HAP-1 (cell line): ENCODE results near the gene DUSP18.

ENCODE experiments used
- DNase-seq, 2 experiments: peaks; one replicate each; pipeline ENCODE4 v3.0.0-alpha.2; 2016 to 2020; ENCODE audit warnings: low spot score in 2 of 2
- H3K27me3 ChIP-seq: fragments of 250-450 bp; sonication (Bioruptor Pico); 2 replicates; pipeline ENCODE4 v1.5.1; 2020; ENCODE audit warnings: low read depth, mild to moderate bottlenecking, moderate library complexity
- H3K36me3 ChIP-seq: fragments of 250-450 bp; sonication (Bioruptor Pico); replicated peaks from 2 replicates; pipeline ENCODE4 v1.5.1; 2020; ENCODE audit warnings: mild to moderate bottlenecking
- H3K4me1 ChIP-seq: fragments of 250-450 bp; sonication (Bioruptor Pico); 2 replicates; pipeline ENCODE4 v1.5.1; 2020; ENCODE audit warnings: mild to moderate bottlenecking
- H3K4me3 ChIP-seq: fragments of 250-450 bp; sonication (Bioruptor Pico); 2 replicates; pipeline ENCODE4 v1.5.1; 2020; ENCODE audit warnings: mild to moderate bottlenecking, moderate library complexity
- H3K9me3 ChIP-seq: fragments of 250-450 bp; sonication (Bioruptor Pico); 2 replicates; pipeline ENCODE4 v1.5.1; 2020; ENCODE audit warnings: mild to moderate bottlenecking, moderate library complexity
- in situ Hi-C: fragments of 300-500 bp; cut with MboI; formaldehyde crosslinking; loops from 3 replicates; pipeline ENCODE4 v1.14.3; 2020; ENCODE audit warnings: low sequenced_read_pairs, inconsistent platforms, mixed read lengths

The DUSP18 gene

DNA sequence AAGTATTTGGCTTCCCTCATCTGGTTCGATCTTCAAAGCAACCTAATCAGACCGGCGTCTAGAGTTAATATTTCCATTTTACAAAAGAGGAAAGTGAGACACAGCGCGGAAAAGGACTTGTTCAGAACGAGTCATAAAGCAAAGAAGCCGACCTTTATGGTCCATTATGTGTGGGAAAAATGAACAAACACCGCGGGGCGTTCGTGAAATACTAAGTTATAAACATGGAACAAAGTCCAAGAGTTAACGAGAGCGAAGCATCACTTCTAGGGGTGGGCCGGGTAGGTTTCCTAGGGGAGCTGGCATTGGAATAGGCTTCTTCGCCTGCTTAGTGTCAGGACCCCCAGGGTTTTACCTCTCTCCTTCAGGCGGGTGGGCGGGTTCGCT, 575 bp downstream of the DUSP18 start:
- no peaks in the 10 kb centered on the region for H3K36me3 ChIP-seq
- peak overlapping the region; percentile 41 for H3K4me3 ChIP-seq
- H3K9me3 ChIP-seq, result no peaks in the 10 kb centered on the region
- no peak for DNase-seq
- H3K27me3 ChIP-seq, result no peaks in the 10 kb centered on the region
- in situ Hi-C loops, result no loop called here
- peaks cover 4% of the 10 kb centered on the region; the same call in 1 of the 2 replicates for H3K4me1 ChIP-seq

DNA sequence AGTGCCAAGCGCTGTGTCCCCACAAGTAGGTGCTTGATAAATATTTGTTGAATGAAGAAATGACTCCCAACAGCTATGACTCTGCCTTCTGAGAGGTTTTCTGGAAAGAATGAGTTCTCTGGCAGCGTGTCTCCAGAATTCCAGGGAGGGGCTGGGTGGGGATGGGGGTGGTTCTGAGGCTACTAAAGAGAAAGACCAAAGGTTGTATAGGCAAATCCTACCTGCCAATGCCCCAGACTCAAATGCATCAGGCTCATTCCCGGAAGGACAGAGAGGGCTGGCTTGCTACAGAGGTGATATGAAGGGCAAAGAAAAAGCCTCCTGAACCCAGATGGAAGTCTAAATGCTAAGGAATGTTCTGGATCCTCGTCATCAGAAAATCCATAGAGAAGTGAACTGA, 1.9 kb downstream of the DUSP18 start:
- Histone ChIP-seq H3K4me3 (no peak overlapping the region), H3K36me3 (no peaks in the 10 kb centered on the region), H3K4me1 (peaks cover 4% of the 10 kb centered on the region; the same call in 1 of the 2 replicates), H3K27me3 (no peaks in the 10 kb centered on the region), H3K9me3 (no peaks in the 10 kb centered on the region)
- in situ Hi-C loops, result no loop called here
- no peak for DNase-seq

GRCh38 chr22:30665266-30665665, 2.4 kb downstream of the DUSP18 start:
- H3K36me3 ChIP-seq, result no peaks in the 10 kb centered on the region
- H3K27me3 ChIP-seq, result no peaks in the 10 kb centered on the region
- H3K9me3 ChIP-seq, result no peaks in the 10 kb centered on the region
- in situ Hi-C loops, result no loop called here
- H3K4me3 ChIP-seq, result no peak overlapping the region
- DNase-seq, result no peak
- H3K4me1 ChIP-seq, result peaks cover 4% of the 10 kb centered on the region; the same call in 1 of the 2 replicates

- DNase-seq, result no peak
- peaks cover 4% of the 10 kb centered on the region; the same call in 1 of the 2 replicates for H3K4me1 ChIP-seq
- in situ Hi-C loops, result no loop called here
Measured at GRCh38 chr22:30664798-30665197, 2.9 kb downstream of the DUSP18 start.

DNA sequence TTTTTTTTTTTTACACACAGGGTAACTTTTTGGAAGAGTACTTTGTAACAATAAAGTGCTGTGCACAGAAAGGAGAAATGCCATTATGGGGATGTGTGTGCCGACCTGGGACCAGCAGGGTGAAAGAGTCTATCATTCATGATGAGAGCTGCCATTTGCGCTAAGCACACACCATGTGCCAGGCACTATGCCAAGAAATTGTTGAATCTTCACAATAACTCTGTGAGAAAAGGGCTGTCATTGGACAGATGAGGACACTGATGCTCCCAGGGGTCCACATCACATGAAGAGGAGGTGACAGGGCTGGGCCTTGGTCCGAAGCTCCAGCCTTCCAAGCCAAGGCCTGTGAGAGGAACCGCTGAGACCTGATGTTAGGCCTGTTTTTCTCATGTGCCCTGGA, 5.6 kb downstream of the DUSP18 start:
- Histone ChIP-seq H3K4me1 (no peaks in the 10 kb centered on the region), H3K36me3 (no peaks in the 10 kb centered on the region), H3K27me3 (no peaks in the 10 kb centered on the region), H3K9me3 (no peaks in the 10 kb centered on the region), H3K4me3 (no peak overlapping the region)
- in situ Hi-C loops, result no loop called here
- DNase-seq, result no peak

More at GRCh38 chr22:30664798-30665197, 2.9 kb downstream of the DUSP18 start:
- H3K27me3 ChIP-seq, result no peaks in the 10 kb centered on the region
- H3K36me3 ChIP-seq, result no peaks in the 10 kb centered on the region
- no peaks in the 10 kb centered on the region for H3K9me3 ChIP-seq
- no peak overlapping the region for H3K4me3 ChIP-seq

- no peak for DNase-seq
- Histone ChIP-seq H3K9me3 (no peaks in the 10 kb centered on the region), H3K27me3 (no peaks in the 10 kb centered on the region), H3K4me1 (peaks cover 3% of the 10 kb centered on the region; the same call in 1 of the 2 replicates), H3K36me3 (no peaks in the 10 kb centered on the region), H3K4me3 (no peak overlapping the region)
- in situ Hi-C loops, result no loop called here
Measured at GRCh38 chr22:30655532-30655931, 12.1 kb downstream of the DUSP18 start.

DNA sequence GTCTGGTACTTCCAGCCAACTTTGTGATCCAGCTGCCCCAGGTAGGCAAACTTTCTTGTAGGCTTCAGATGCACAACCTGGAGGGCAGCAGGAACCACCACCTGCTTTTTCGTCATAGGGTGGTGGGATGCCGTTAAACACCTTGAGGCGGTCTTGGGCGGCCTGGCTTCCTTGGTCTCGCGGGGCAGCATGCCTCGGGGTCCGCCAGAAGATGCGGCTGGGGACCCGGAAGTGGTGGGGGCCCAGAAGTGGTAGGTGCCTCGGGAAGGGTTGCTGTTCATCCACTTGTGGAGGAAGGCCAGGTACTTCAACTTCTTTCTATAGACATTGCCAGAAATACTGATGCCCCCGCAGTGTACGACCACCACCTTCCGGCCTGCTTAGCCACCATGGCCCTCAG, 13.3 kb downstream of the DUSP18 start:
- DNase-seq, result no peak

DNA sequence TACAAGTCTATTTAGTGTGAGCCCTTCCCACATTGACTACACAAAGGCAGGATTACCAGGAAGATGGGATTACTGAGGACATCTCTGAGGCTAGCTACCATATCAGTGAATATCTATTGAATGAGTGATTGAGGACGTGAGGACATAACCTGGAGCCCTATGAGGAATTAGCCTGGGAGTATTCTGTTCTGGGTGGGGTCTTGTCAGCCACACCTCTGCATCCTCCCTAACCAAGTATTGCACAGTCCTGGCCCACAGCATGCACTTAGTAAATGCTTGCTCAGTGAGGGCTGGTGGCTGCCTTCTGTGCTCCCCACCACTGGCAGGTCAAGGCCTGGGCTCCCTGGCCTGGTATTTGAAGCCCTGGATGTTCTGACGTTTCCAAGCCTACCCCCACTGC, 14.8 kb downstream of the DUSP18 start:
- Histone ChIP-seq H3K4me3 (no peak overlapping the region), H3K27me3 (no peaks in the 10 kb centered on the region), H3K4me1 (peaks cover 3% of the 10 kb centered on the region; the same call in 1 of the 2 replicates), H3K36me3 (no peaks in the 10 kb centered on the region), H3K9me3 (no peaks in the 10 kb centered on the region)
- in situ Hi-C loops, result no loop called here
- DNase-seq, result no peak

More for the DNA sequence above, 13.3 kb downstream of the DUSP18 start:
- no peaks in the 10 kb centered on the region for H3K9me3 ChIP-seq
- peaks cover 3% of the 10 kb centered on the region; the same call in 1 of the 2 replicates for H3K4me1 ChIP-seq
- H3K27me3 ChIP-seq, result no peaks in the 10 kb centered on the region
- H3K4me3 ChIP-seq, result no peak overlapping the region
- in situ Hi-C loops, result no loop called here
- no peaks in the 10 kb centered on the region for H3K36me3 ChIP-seq

GRCh38 chr22:30650508-30651116, 17.1 kb downstream of the DUSP18 start:
- peaks cover 3% of the 10 kb centered on the region; the same call in 1 of the 2 replicates for H3K4me1 ChIP-seq
- no peaks in the 10 kb centered on the region for H3K36me3 ChIP-seq
- no peak for DNase-seq
- in situ Hi-C loops, result no loop called here
- no peaks in the 10 kb centered on the region for H3K9me3 ChIP-seq
- no peak overlapping the region for H3K4me3 ChIP-seq
- H3K27me3 ChIP-seq, result no peaks in the 10 kb centered on the region

GRCh38 chr22:30649430-30650007, 18.2 kb downstream of the DUSP18 start:
- no peaks in the 10 kb centered on the region for H3K36me3 ChIP-seq
- H3K4me1 ChIP-seq, result peaks cover 7% of the 10 kb centered on the region; the same call in 1 of the 2 replicates
- no peak overlapping the region for H3K4me3 ChIP-seq
- in situ Hi-C loops, result no loop called here
- no peaks in the 10 kb centered on the region for H3K9me3 ChIP-seq
- no peaks in the 10 kb centered on the region for H3K27me3 ChIP-seq
- no peak for DNase-seq

GRCh38 chr22:30648825-30649224, 18.9 kb downstream of the DUSP18 start:
- Histone ChIP-seq H3K36me3 (no peaks in the 10 kb centered on the region), H3K27me3 (no peaks in the 10 kb centered on the region), H3K4me3 (no peak overlapping the region), H3K4me1 (peaks cover 7% of the 10 kb centered on the region; the same call in 1 of the 2 replicates), H3K9me3 (no peaks in the 10 kb centered on the region)
- no peak for DNase-seq
- in situ Hi-C loops, result no loop called here

- in situ Hi-C loops, result no loop called here
- Histone ChIP-seq H3K4me1 (peaks cover 6% of the 10 kb centered on the region; the same call in 1 of the 2 replicates), H3K4me3 (no peak overlapping the region), H3K27me3 (no peaks in the 10 kb centered on the region), H3K36me3 (no peaks in the 10 kb centered on the region), H3K9me3 (no peaks in the 10 kb centered on the region)
- DNase-seq, result no peak
Measured at GRCh38 chr22:30647536-30647935, 20.1 kb downstream of the DUSP18 start.

- Histone ChIP-seq H3K4me1 (peaks cover 4% of the 10 kb centered on the region; the same call in 1 of the 2 replicates), H3K36me3 (no peaks in the 10 kb centered on the region), H3K9me3 (no peaks in the 10 kb centered on the region), H3K27me3 (no peaks in the 10 kb centered on the region), H3K4me3 (no peak overlapping the region)
- in situ Hi-C loops, result no loop called here
- no peak for DNase-seq
Measured at GRCh38 chr22:30646518-30647160, 21.0 kb downstream of the DUSP18 start.
